SU-DHL-6 (cell line): ENCODE data around the gene CD6.

Source experiments
- EZH2phosphoT487 ChIP-seq: fragments of 200-600 bp; sonication (generic), shearing (Covaris generic); conservative IDR thresholded peaks from 2 replicates; pipeline ENCODE4 v1.6.1; 2018; ENCODE audit warnings: mild to moderate bottlenecking, antibody characterized with exemption, low read length, moderate library complexity, mixed read lengths
- TF ChIP-seq, protein P1 (sequence below): fragments of 200-600 bp; sonication (generic); IDR thresholded peaks from one replicate; pipeline ENCODE4 v1.5.1; 2017; ENCODE audit warnings: antibody characterized with exemption, mild to moderate bottlenecking, low read length, moderate library complexity; ENCODE audit not compliant: insufficient read depth, poor library complexity, severe bottlenecking

DNA sequence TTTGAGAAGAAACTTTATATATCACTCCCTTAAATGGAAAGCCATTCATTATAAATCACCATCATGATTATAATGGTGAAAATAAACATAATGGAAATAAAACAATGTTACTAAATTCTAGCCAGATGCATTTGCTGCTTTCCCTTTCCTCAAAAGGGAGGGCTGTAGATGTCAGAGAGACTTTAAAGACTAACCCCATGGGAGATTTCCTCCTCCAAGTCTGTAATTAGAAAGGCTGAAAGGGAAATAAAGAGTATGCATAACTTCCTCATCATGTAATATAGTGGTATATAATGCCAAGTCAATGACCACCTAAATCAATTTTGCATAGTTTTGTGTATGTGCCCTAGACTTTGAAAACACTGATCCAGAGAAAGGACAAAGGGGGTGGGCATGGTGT is 6.4 kb downstream of the CD6 start:
- TF ChIP-seq, protein P1, sequence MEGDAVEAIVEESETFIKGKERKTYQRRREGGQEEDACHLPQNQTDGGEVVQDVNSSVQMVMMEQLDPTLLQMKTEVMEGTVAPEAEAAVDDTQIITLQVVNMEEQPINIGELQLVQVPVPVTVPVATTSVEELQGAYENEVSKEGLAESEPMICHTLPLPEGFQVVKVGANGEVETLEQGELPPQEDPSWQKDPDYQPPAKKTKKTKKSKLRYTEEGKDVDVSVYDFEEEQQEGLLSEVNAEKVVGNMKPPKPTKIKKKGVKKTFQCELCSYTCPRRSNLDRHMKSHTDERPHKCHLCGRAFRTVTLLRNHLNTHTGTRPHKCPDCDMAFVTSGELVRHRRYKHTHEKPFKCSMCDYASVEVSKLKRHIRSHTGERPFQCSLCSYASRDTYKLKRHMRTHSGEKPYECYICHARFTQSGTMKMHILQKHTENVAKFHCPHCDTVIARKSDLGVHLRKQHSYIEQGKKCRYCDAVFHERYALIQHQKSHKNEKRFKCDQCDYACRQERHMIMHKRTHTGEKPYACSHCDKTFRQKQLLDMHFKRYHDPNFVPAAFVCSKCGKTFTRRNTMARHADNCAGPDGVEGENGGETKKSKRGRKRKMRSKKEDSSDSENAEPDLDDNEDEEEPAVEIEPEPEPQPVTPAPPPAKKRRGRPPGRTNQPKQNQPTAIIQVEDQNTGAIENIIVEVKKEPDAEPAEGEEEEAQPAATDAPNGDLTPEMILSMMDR, result no peak
- no peak for TF ChIP-seq EZH2phosphoT487
